Mucosa of descending colon (tissue), 3 donors: ENCODE data around the gene KLHDC10. TPM values are rescaled to one million over a fixed set of nuclear protein-coding genes. Genes with fewer than 3 reads are reported as not detected.

Source experiments
- ATAC-seq: fragments of 200-7000 bp; cut with Tn5 transposase; one replicate; pipeline ENCODE4 v1.9.1; 2020; ENCODE audit warnings: mild to moderate bottlenecking, moderate library complexity
- DNase-seq, 3 donors: peaks; one replicate each; pipeline ENCODE4 v3.0.0-alpha.2; 2020
- H3K36me3 ChIP-seq: fragments of 200-600 bp; one replicate; pipeline ENCODE4 v1.8.0; 2021; ENCODE audit warnings: low read depth, mild to moderate bottlenecking
- H3K4me1 ChIP-seq: fragments of 200-600 bp; one replicate; pipeline ENCODE4 v1.8.0; 2021; ENCODE audit warnings: low read depth, mild to moderate bottlenecking
- H3K4me3 ChIP-seq: fragments of 200-600 bp; one replicate; pipeline ENCODE4 v1.8.0; 2021; ENCODE audit warnings: mild to moderate bottlenecking
- H3K9me3 ChIP-seq: fragments of 200-600 bp; one replicate; pipeline ENCODE4 v1.8.0; 2021; ENCODE audit warnings: mild to moderate bottlenecking
- CTCF ChIP-seq: fragments of 200-600 bp; IDR thresholded peaks from one replicate; pipeline ENCODE4 v1.8.0; 2022; ENCODE audit warnings: antibody characterized with exemption, mild to moderate bottlenecking
- intact Hi-C, 2 donors: fragments of 100-400 bp; cut with DNase I in 1 of 2; cut with micrococcal nuclease in 1 of 2; formaldehyde crosslinking; loops; one replicate each; pipeline versions ENCODE4 v1.11.0 to v1.11.1; 2022; cut with DNase I, micrococcal nuclease
- total RNA-seq, 3 donors: library from RNA; stranded (reverse); fragmentation: NEBNext Ultra II Directional in 2 of 3; extraction: Animal tissue kit (Norgen Biotek cat#: 25700) in 2 of 3; gene quantifications; one replicate each; pipeline versions ENCODE4 v1.2.1 to v1.2.4, GENCODE V29; 2021 to 2023
- donor health status: DM: no; HTN: no; CAD: no; lungs with moderate emphysema.
- donor health status: DM: no; HTN: no; CAD: no.
- donor health status: DM: no; HTN: yes; CAD: no.

KLHDC10 gene
- total RNA-seq, 3 donors from 2014 or later, result 30.1 to 36.2 (median 34.1) TPM

GRCh38 chr7:130174237-130174959, 104.1 kb downstream of the KLHDC10 start:
- no peak for ATAC-seq
- Histone ChIP-seq H3K9me3 (no peaks in the 10 kb centered on the region), H3K4me1 (no peaks in the 10 kb centered on the region), H3K36me3 (peaks cover under 1% of the 10 kb centered on the region), H3K4me3 (no peak overlapping the region)
- TF ChIP-seq CTCF, result no peak
- DNase-seq, result no peak
- intact Hi-C loops, result no loop called here

DNA sequence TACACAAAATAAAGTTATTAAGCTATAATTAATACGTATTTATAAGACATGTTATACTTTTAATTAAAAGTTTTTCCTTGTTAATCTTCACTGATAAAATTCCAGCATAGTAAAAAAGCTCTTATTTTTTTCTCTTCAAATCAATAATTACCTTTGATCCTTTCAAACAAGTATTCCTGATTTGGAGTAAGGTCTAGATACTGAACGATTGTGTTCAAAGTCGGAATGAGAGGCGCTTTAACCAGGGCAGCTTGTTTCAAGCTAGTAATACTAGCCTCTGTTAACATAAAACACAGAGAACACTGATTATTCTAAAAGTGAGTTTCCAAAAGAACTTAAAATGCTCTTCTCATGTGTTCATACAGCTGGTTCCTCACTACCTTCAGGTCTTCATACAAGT, 107.9 kb downstream of the KLHDC10 start:
- ATAC-seq (no peak), DNase-seq (no peak)
- Histone ChIP-seq H3K4me1 (no peaks in the 10 kb centered on the region), H3K4me3 (no peak overlapping the region), H3K9me3 (no peaks in the 10 kb centered on the region), H3K36me3 (peaks cover 3% of the 10 kb centered on the region)
- no peak for TF ChIP-seq CTCF
- intact Hi-C loops, result no loop called here

- ATAC-seq (no peak), DNase-seq (no peak)
- no peak for TF ChIP-seq CTCF
- intact Hi-C loops, result no loop called here
- Histone ChIP-seq H3K36me3 (peaks cover 3% of the 10 kb centered on the region), H3K4me1 (no peaks in the 10 kb centered on the region), H3K9me3 (no peaks in the 10 kb centered on the region), H3K4me3 (no peak overlapping the region)
These were observed 109.3 kb downstream of the KLHDC10 start for GRCh38 chr7:130179631-130180030.

DNA sequence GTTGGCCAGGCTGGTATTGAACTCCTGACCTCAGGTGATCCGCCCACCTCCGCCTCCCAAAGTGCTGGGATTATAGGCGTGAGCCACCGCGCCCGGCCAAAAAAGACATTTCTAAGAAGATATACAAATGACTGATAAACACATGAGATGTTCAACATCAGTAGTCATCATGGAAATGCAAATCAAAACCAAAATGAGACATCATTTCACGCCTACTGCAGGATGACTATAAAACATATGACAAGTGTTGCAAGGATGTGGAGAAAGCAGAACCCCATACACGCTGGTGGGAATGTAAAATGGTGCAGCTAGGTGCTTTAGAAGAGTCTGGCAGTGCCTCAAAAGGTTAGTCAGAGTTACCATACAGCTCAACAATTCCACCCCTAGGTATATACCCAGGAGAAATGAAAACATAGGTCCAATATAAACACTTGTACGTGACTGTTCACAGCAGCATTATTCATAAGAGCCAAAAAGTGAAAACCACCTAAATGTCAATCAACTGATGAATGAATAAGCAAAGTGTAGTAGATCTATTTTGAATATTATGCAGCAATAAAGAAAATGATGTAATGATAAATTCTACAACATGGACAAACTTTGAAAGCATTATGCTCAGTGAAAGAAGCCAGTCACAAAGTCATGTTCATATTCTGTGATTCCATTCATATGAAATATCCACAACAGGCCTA, 110.4 kb downstream of the KLHDC10 start:
- peaks cover 3% of the 10 kb centered on the region for H3K36me3 ChIP-seq
- intact Hi-C loops, result no loop called here
- TF ChIP-seq CTCF, result no peak
- ATAC-seq, result no peak
- H3K4me1 ChIP-seq, result no peaks in the 10 kb centered on the region
- H3K4me3 ChIP-seq, result no peak overlapping the region
- no peak for DNase-seq
- no peaks in the 10 kb centered on the region for H3K9me3 ChIP-seq

GRCh38 chr7:130181263-130181605, 110.9 kb downstream of the KLHDC10 start:
- peaks cover 3% of the 10 kb centered on the region for H3K36me3 ChIP-seq
- ATAC-seq, result no peak
- intact Hi-C loops, result no loop called here
- no peak overlapping the region for H3K4me3 ChIP-seq
- no peaks in the 10 kb centered on the region for H3K9me3 ChIP-seq
- no peak for TF ChIP-seq CTCF
- no peaks in the 10 kb centered on the region for H3K4me1 ChIP-seq
- DNase-seq, result no peak
